HG02759 (cell line): ENCODE data around the gene CPLX1.
"Not testable (repeated sequence)": the region's sequence is repeated elsewhere in the genome, so short reads cannot be mapped to it uniquely, and the experiment has no call there.

Experiments
- ATAC-seq: cut with Tn5 transposase; IDR thresholded peaks from one replicate; pipeline ENCODE4 v1.9.1; 2021; ENCODE audit warnings: mild to moderate bottlenecking, moderate library complexity; ENCODE audit not compliant: unreplicated experiment

CPLX1 gene

DNA sequence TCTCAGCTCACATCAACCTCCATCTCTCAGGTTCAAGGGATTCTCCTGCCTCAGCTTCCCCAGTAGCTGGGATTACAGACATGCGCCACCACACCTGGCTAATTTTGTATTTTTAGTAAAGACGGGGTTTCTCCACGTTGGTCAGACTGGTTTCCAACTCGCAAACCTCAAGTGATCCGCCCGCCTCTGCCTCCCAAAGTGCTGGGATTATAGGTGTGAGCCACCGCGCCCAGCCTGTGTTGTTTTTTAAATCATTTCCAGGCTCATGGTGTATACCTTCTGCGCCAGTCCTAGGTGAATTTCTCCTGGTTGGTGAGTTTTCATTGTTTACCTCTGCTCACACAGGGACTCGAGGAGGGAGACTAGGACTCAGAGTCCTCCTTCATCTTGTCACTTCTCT lies 45.7 kb downstream of the CPLX1 start:
- ATAC-seq = not testable (repeated sequence)

DNA sequence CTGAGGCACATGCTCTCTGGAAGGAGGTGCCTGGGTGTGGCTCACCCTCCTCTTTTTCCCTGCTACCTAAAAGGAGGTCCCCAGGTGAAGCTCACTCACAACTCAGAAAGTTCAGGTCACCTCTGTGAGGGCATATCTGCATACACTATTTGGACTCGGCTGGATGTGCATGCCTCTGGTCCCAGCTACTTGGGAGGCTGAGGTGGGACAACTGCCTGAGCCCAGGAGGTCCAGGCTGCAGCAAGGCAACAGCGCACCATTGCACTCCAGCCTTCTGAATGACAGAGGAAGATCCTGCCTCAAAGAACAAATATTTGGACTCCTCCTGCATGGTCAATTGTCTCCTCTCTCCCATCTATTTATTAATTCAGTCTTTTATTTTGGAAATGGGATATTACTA lies 46.4 kb downstream of the CPLX1 start:
- ATAC-seq = no peak

DNA sequence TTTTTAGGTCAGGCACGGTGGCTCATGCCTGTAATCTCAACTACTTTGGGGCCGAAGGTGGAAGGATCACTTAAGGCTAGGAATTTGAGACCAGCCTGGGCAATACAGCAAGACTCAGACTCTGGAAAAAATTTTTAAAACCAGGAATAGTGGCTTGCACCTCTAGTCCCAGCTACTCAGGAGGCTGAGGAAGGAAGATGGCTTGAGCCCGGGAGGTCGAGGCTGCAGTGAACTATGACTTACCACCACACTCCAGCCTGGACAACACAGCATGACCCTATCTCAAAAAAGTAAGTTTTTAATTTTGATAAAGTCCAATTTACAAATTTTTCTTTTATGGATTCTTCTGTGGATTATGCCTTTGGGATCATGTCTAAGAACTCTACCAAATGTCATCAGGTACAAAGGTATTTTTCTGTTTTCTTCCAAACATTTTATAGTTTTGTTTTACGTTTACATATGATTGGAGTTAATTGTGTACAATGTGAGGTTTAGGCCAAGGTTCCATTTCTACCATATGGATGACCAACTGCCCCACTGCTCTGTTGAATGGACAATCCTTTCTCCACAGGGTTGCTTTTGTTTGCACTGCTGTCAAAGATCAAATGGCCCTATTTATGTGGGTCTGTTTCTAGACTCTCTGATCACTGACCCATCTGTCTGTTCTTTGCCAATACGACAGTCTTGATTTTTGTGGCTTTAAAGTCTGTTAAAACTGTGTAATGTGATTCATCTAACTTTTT lies 48.2 kb downstream of the CPLX1 start:
- no peak for ATAC-seq

DNA sequence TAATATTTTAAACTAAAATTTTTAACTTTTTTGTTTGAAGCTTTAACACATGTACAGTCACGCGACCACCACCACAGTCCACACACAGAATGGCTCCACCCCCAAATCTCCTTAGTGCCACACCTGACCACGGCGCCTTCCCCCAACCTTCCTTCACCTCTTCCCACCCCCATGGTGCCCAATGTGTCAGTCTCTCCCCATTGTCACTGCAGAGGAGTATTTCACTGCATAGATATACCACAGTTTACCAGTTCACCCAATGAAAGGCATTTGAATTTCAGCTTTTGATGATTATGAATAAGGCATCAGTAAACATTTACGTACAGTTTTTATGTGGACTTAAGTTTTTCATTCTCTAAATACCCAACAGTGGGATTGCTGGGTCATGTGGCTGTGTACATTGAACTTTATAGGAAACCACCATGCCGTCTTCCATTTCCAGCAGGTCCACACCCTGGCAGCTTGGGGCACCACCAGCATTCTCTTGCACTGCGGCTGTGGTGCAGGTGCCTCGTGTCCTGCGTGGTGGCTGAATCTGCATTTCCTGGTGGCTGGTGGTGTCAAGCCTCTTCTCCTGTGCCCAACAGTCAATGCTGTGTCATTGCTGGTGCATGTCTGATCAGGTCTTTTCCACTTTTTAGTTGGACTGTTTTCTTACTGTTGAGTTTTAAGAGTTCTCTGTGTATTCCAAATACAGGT lies 49.0 kb downstream of the CPLX1 start:
- no peak for ATAC-seq

DNA sequence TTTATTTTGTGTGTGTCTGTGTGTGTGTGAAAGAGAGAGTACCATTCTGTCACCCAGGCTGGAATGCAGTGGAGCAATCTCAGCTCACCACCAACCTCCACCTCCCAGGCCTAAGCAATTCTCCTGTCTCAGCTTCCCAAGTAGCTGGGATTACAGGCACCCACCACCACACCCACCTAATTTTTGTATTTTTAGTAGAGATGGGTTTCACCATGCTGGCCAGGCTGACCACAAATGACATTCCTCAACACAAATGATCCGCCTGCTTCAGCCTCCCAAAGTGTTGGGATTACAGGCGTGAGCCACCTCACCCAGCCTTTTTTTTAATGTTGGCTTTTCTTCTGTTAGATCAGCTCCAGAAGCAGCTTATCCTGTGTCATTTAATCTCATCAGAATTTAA lies 50.4 kb downstream of the CPLX1 start:
- ATAC-seq = not testable (repeated sequence)

DNA sequence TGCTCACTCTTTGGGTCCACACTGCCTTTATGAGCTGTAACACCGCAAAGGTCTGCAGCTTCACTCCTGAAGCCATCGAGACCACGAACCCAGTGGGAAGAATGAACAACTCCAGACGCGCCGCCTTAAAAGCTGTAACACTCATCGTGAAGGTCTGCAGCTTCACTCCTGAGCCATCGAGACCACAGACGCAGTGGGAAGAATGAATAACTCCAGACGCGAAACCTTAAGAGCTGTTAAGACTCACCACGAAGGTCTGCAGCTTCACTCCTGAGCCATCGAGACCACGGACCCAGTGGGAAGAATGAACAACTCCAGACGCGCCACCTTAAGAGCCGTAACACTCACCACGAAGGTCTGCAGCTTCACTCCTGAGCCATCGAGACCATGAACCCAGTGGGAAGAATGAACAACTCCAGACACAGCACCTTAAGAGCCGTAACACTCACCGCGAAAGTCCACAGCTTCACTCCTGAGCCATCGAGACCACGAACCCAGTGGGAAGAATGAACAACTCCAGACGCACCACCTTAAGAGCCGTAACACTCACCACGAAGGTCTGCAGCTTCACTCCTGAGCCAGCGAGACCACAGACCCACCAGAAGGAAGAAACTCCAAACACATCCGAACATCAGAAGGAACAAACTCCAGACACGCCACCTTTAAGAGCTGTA lies 51.4 kb downstream of the CPLX1 start:
- not testable (repeated sequence) for ATAC-seq

DNA sequence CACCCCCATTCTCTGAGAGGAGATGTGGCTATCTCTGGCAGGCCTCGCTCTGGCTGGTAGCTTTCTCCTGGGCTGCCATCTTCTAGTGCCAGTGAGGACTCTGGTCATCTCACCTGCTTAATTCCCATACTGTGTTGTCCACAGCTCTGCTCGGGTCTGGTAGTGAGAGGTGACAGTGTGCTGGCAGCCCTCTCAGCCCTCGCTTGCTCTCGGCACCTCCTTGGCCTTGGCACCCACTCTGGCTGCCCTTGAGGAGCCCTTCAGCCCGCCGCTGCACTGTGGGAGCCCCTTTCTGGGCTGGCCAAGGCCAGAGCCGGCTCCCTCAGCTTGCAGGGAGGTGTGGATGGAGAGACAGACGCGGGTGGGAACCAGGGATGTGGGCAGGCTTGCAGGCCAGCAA lies 52.7 kb downstream of the CPLX1 start:
- no peak for ATAC-seq

DNA sequence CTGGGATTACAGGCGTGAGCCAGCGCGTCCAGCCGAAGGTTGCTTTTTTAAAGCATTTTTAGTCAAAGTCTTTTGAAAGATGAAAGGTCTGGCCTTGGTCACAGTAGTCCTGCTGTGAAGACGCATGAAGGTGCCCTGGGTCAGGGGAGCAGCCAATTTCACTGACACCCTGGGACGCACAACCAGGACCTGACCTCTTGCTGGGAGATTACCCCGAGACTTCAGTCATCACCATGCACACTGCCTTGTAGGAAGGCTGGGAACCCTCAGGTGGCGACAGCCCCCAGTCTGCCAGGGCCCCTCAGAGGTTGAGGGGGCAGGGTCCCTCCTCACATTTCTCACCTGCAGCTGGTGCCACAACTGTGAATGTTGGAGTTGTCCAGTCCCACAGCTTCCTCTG lies 53.2 kb downstream of the CPLX1 start:
- no peak for ATAC-seq

DNA sequence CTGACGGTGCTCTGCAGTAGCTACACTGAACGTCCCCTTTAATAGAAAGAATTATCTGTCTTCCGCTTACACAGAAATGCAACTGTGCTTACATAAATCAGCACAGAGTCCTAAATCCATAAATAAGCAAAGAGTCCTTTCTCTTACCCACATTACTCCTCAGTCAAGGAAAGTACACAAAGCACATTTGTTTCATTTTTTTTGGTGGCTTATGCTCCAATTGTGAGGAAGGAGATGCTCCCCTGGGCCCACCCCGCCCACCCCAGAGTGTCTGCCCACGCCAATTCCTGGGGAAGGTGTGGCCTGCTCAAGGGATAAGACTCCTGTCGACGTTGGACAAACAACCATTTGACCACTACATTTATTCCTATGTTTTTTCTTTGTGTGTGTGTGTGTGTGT lies 53.8 kb downstream of the CPLX1 start:
- ATAC-seq = no peak

DNA sequence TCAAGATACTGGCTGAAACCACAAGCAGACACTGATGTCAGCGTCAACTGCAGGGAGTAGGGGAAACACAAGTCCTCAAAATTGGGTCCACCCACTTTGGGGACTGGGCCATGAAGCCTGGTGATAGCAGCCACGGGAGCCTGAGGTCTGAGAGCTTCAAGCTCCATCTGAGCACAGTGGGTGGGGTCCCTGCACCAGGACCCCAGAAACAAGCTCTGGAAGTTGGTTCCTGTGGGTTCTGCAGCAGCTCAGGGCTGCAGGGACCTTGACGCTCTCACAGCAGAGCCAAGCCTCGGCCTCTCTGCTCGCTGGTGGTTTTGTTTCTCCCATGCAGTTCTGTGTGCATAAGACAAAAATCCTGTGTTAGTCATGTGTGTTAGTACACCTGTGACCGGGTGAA lies 54.5 kb downstream of the CPLX1 start:
- ATAC-seq = no peak

DNA sequence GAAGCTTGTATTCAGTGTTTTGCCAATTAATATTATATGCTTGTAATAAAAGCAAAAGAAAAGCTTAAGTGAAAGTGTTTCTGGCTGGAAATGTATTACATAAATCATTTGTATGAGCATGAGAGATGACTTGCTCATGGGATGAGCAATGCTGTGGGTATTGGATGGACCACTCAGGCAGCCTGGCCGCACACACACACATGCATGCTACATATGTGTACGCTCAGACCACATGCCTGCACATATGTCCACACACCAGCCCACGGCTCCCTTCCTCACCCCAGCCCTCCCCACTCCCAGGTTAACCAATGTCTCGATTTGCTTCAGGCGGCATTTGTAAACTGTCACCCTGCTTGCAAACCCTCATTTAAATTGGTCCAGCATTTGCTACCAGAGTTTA lies 55.9 kb downstream of the CPLX1 start:
- ATAC-seq = no peak

DNA sequence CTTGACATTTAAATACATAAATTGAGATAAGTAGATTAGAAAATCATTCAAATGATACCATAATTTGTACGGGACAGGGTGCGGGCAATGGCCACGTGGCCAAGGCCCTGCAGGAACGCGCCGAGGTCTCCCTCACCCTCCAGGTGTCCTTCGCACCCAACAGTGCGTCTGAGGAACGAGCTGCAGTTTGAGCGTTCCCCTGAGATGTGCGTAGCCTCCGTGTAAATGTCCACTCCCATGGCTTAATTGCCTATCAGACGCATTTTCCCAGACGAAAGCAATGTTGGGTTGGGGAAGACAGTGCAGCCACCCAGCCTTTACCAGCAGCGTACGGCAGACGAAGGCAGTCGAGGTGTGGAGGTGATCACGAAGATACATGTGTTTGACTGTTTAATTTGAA lies 56.4 kb downstream of the CPLX1 start:
- no peak for ATAC-seq

DNA sequence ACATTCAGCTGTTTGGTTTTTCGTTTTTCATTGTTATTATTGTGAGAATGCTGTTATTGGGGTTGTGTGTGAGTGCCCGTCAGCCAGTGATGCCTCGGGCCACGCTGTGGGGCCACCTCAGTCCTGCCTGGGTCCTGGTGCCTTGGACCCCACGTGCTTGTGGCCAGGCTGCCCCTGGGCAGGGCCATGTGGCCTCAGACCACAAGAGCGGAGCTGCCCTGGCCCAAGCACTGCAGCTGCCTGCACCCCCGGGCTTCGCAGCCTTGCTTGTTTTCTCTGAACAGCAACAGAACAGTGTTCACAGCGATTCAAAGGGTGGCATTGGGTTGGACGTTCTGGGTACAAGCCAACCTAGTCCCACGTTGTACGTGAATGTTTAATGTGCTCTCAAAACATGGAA lies 56.9 kb downstream of the CPLX1 start:
- ATAC-seq = no peak

DNA sequence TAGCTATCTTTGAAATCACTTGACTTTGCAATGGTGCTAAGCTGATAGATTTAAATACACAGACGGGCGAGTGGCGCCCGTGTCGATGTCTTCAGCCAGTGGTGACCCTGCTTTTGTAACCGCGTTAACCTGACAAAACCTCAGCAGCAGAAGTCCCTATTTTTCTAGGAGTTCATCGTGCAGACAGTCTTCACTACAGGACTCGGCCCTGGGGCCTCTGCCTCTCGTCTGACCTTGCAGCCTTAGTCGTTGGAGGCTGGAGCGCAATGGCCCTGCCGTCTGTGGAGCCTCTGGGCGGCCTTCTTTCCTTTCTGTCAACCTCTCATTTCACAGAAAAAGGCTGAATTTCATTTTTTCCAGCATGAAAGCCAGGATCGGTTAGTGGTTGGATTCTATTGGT lies 57.9 kb downstream of the CPLX1 start:
- ATAC-seq = no peak

DNA sequence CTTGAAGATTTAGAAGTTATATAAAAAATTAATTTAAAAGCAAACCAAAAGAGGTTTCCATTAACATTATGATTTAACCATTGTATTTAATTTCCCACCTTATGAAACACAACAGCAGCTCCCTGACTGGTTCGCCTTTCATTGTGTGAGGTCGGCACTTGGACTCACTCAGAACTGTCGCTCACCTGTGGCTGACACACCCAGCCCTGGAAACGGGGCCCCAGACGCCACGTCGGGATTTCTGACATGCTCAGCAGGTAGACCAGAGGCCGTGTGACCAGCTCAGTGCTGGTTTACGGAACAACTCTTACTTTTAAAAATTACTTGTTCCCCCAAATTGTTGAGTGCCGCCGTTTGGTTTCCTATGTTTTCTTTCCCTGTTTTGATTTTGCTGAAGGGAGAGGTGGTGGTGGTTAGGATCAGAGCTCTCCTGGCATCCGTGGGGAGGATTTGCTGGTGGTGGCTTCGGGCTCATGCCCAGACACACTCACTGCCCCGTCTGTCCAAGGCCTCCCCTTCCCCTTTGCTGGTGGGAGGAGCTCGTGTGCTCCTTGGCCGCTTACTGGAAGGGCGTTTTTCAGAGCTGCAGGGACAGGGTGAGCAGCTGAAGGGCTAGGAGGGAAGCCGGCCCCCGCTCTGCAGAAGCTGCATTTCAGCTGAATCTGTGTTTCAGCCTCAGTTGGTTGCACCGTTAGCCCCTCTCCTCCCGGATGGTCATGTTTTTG lies 59.2 kb downstream of the CPLX1 start:
- ATAC-seq = no peak

DNA sequence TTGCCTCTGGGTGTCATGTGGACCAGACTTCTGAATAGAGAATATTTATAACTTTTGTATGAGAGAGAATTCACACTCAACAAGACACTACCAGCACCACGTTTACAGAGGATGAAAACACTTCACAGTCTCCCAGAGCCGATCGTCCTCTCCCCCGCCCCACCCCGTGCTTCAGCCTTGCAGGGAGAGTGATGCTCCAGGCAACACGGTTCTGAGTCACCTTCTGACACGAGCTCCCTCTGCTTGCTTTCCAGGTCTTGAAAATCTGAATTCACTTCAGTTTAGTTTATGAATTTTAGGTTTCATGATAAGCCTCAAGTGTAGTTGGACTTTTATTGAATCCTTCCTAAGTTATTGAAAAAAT lies 59.8 kb downstream of the CPLX1 start:
- ATAC-seq = no peak

DNA sequence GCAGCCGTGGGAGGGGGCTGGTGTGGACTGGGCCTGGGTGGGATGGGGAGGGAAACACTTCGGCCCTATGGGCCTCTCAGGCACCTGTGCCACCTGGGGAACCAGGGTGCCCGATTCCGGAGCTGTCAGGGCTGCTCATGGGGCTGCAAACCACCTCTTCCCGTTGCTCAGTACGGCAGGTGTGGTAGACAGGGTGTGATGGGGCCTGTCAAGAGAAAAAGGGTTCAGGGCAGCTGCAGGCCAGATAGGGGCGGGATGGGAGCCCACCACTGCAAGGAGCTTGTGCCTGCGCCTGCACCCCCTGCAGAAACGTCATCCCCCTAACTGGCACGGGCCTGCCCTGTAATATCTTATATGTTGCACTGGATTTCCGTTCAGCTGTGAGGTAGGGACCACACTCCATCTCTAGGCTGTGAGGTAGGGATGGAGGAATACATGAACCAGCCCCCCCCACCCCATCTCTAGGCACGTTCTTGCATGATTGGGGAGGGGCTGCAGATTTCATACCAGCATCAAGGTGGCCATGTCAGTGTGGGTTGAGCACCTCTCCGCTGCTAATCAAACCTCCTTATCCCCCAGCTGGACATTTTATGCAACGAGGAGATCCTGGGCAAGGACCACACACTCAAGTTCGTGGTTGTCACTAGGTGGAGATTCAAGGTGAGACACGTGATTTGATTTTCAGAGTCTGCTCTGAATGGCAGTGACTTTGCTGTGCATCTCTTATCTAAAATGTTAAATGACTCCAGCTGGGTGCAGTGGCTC lies 61.3 kb downstream of the CPLX1 start:
- ATAC-seq = no peak

DNA sequence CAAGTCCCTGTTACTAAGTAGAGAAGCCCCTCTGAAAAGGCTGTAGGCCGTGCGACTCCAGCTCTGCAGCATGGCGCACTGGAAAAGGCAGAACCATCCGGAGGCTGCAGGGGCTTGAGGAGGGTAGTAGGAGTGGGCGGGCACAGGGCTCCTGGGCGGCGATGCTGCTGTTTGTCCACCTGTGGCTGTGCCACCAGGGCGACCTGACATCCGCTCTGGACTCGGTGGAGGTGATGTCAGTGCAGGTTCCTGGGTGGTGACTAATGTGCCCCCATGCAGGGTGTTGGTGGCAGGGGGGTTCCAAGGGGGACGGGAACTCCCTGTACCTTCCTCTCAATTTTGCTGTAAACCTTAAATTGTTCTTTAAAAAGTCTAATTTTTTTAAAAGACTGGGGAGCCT lies 62.0 kb downstream of the CPLX1 start:
- ATAC-seq = no peak

DNA sequence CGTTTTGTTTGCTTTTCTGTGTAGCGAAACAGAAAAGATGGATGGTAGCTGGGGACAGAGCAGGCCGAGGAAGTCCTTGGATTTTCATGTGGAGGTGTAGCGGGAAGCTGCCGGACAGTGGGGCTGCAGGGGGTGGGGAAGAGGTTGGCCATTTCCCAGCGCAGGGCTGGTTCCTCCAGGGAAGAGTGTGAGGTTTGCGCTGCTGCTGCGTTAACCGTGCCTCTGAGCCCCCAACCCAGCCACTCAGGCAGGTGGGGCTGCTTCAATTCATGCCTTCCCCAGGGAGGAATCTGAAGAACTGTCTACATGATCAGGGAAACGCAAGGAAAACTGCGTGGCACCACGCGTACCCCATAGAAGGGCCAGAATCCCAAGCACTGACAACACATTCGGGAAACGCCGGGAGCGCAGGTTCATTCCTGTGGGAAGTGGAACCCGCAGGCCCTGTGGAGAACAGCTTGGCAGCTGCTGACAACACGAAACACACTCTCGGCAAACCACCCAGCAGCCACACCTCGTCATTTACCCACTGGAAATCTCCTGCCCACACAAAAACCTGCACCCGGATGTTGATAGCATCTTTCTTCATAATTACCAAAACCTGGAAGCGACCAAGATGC lies 62.6 kb downstream of the CPLX1 start:
- no peak for ATAC-seq
